ENCODE data around the gene RASA3. TPM values are rescaled to one million over a fixed set of nuclear protein-coding genes. Genes with fewer than 3 reads are reported as not detected.

Gene RASA3
- total RNA-seq, 1 experiment from 2014 or later: 9.1 TPM

- Histone ChIP-seq H3K9me2 (replicated peaks; ENCODE audit: low read length) (no peaks in the 10 kb centered on the region), H3K9me3 (ENCODE audit: low read length) (no peaks in the 10 kb centered on the region), H3K4me2 (ENCODE audit: low read length) (no peak overlapping the region), H3K4me3 (ENCODE audit: low read length) (no peak overlapping the region), H4K20me1 (ENCODE audit: low read length) (no peaks in the 10 kb centered on the region), H3K27ac (ENCODE audit: low read length) (no peak overlapping the region), H3K79me2 (ENCODE audit: low read length) (no peaks in the 10 kb centered on the region; the same call in 1 of the 2 replicates), H3K4me1 (ENCODE audit: insufficient read depth, low read length) (no peaks in the 10 kb centered on the region), H3K9ac (ENCODE audit: low read length) (no peak overlapping the region), H3F3A (ENCODE audit: low read length, unreplicated experiment) (no peaks in the 10 kb centered on the region), H3K27me3 (ENCODE audit: low read length) (no peaks in the 10 kb centered on the region), H2AFZ (ENCODE audit: low read length) (no peak overlapping the region), H3K36me3 (ENCODE audit: low read depth, low read length) (no peaks in the 10 kb centered on the region)
- intact Hi-C loops (cut with micrococcal nuclease): no loop called here
- BruUV-seq (replicated peaks): no TSS peak
- ChIA-PET CTCF (no interaction called here), POLR2A (ENCODE audit: unreplicated experiment) (no interaction called here)
- TF ChIP-seq EZH2 (IDR thresholded peaks at IDR 0.05; ENCODE audit: low read length, unreplicated experiment) (no peak), EZH2phosphoT487 (IDR thresholded peaks at IDR 0.05; ENCODE audit: borderline replicate concordance, low read length) (no peak), CTCF (conservative IDR thresholded peaks at IDR 0.05; ENCODE audit: low read depth, low read length) (no peak)
- no peak for ATAC-seq
- DNase-seq: no peak
These were observed 24.2 kb downstream of the RASA3 start for GRCh38 chr13:114108141-114108761.

- Histone ChIP-seq H3K27ac (ENCODE audit: low read length) (no peak overlapping the region), H3K9ac (ENCODE audit: low read length) (no peak overlapping the region), H3K4me3 (ENCODE audit: low read length) (no peak overlapping the region), H3K79me2 (ENCODE audit: low read length) (no peaks in the 10 kb centered on the region; the same call in 1 of the 2 replicates), H2AFZ (ENCODE audit: low read length) (no peak overlapping the region), H4K20me1 (ENCODE audit: low read length) (no peaks in the 10 kb centered on the region), H3K27me3 (ENCODE audit: low read length) (no peaks in the 10 kb centered on the region), H3K4me1 (ENCODE audit: insufficient read depth, low read length) (no peaks in the 10 kb centered on the region), H3F3A (ENCODE audit: low read length, unreplicated experiment) (no peaks in the 10 kb centered on the region), H3K4me2 (ENCODE audit: low read length) (no peak overlapping the region), H3K9me2 (replicated peaks; ENCODE audit: low read length) (no peaks in the 10 kb centered on the region), H3K9me3 (ENCODE audit: low read length) (no peaks in the 10 kb centered on the region), H3K36me3 (ENCODE audit: low read depth, low read length) (no peaks in the 10 kb centered on the region)
- ATAC-seq (no peak), DNase-seq (no peak)
- TF ChIP-seq EZH2phosphoT487 (IDR thresholded peaks at IDR 0.05; ENCODE audit: borderline replicate concordance, low read length) (no peak), CTCF (conservative IDR thresholded peaks at IDR 0.05; ENCODE audit: low read depth, low read length) (no peak), EZH2 (IDR thresholded peaks at IDR 0.05; ENCODE audit: low read length, unreplicated experiment) (no peak)
- ChIA-PET CTCF (no interaction called here), POLR2A (ENCODE audit: unreplicated experiment) (no interaction called here)
- intact Hi-C loops (cut with micrococcal nuclease): no loop called here
- BruUV-seq (replicated peaks): no TSS peak
These were observed 24.7 kb downstream of the RASA3 start for GRCh38 chr13:114107686-114108081.

- H3K27ac ChIP-seq (ENCODE audit: low read length): no peak overlapping the region
- no TSS peak for BruUV-seq (replicated peaks)
- intact Hi-C loops (cut with micrococcal nuclease): no loop called here
- ChIA-PET POLR2A (ENCODE audit: unreplicated experiment) (no interaction called here), CTCF (no interaction called here)
- TF ChIP-seq EZH2phosphoT487 (IDR thresholded peaks at IDR 0.05; ENCODE audit: borderline replicate concordance, low read length) (no peak), CTCF (conservative IDR thresholded peaks at IDR 0.05; ENCODE audit: low read depth, low read length) (no peak), EZH2 (IDR thresholded peaks at IDR 0.05; ENCODE audit: low read length, unreplicated experiment) (no peak)
- no peaks in the 10 kb centered on the region for H3K4me1 ChIP-seq (ENCODE audit: insufficient read depth, low read length)
- H3K4me3 ChIP-seq (ENCODE audit: low read length): no peak overlapping the region
- no peaks in the 10 kb centered on the region for H3F3A ChIP-seq (ENCODE audit: low read length, unreplicated experiment)
- ATAC-seq (no peak), DNase-seq (no peak)
- H3K27me3 ChIP-seq (ENCODE audit: low read length): no peaks in the 10 kb centered on the region
- H4K20me1 ChIP-seq (ENCODE audit: low read length): no peaks in the 10 kb centered on the region
- no peaks in the 10 kb centered on the region; the same call in 1 of the 2 replicates for H3K79me2 ChIP-seq (ENCODE audit: low read length)
- H2AFZ ChIP-seq (ENCODE audit: low read length): no peak overlapping the region
- no peaks in the 10 kb centered on the region for H3K9me3 ChIP-seq (ENCODE audit: low read length)
- no peaks in the 10 kb centered on the region for H3K36me3 ChIP-seq (ENCODE audit: low read depth, low read length)
- no peaks in the 10 kb centered on the region for H3K9me2 ChIP-seq (replicated peaks; ENCODE audit: low read length)
- H3K4me2 ChIP-seq (ENCODE audit: low read length): no peak overlapping the region
- no peak overlapping the region for H3K9ac ChIP-seq (ENCODE audit: low read length)
These were observed 25.3 kb downstream of the RASA3 start for GRCh38 chr13:114106991-114107685.
